HG02981 (cell line): ENCODE measurements around the gene MAPK7.

Experiments
- ATAC-seq: cut with Tn5 transposase; IDR thresholded peaks from one replicate; pipeline ENCODE4 v1.9.1; 2021; ENCODE audit warnings: mild to moderate bottlenecking, moderate library complexity; ENCODE audit not compliant: unreplicated experiment

Gene MAPK7

GRCh38 chr17:19362277-19363113 is 15.8 kb upstream of the MAPK7 start, which contains the start of gene B9D1:
Gene B9D1, minus strand, starts transcription at chr17:19362723. Its CDS starts 154 bp downstream, at chr17:19362569.
- ATAC-seq: peak; percentile 73

GRCh38 chr17:19363114-19363438 is 15.2 kb upstream of the MAPK7 start:
- ATAC-seq: no peak

- ATAC-seq: no peak
Measured at GRCh38 chr17:19363460-19364035, 14.8 kb upstream of the MAPK7 start.

- no peak for ATAC-seq
Measured at GRCh38 chr17:19364699-19365498, 13.4 kb upstream of the MAPK7 start.

GRCh38 chr17:19365499-19365817 is 12.8 kb upstream of the MAPK7 start:
- no peak for ATAC-seq

- ATAC-seq: no peak
Measured at GRCh38 chr17:19365833-19366636, 12.3 kb upstream of the MAPK7 start.

- no peak for ATAC-seq
Measured at GRCh38 chr17:19366637-19366972, 11.7 kb upstream of the MAPK7 start.

- no peak for ATAC-seq
Measured at GRCh38 chr17:19368229-19368628, 10.1 kb upstream of the MAPK7 start.

GRCh38 chr17:19369107-19369778 is 9.1 kb upstream of the MAPK7 start:
- no peak for ATAC-seq

- no peak for ATAC-seq
Measured at GRCh38 chr17:19369846-19370492, 8.3 kb upstream of the MAPK7 start.

GRCh38 chr17:19370493-19370960 is 7.8 kb upstream of the MAPK7 start:
- peak; percentile 72 for ATAC-seq

- ATAC-seq: no peak
Measured at GRCh38 chr17:19371259-19372010, 6.9 kb upstream of the MAPK7 start.

- no peak for ATAC-seq
Measured at GRCh38 chr17:19372011-19372370, 6.3 kb upstream of the MAPK7 start.

- no peak for ATAC-seq
Measured at GRCh38 chr17:19372439-19372838, 5.9 kb upstream of the MAPK7 start.

- no peak for ATAC-seq
Measured at GRCh38 chr17:19372866-19373504, 5.3 kb upstream of the MAPK7 start.

- ATAC-seq: no peak
Measured at GRCh38 chr17:19374136-19374535, 4.2 kb upstream of the MAPK7 start.

- no peak for ATAC-seq
Measured at GRCh38 chr17:19375732-19376131, 2.6 kb upstream of the MAPK7 start.

- no peak for ATAC-seq
Measured at GRCh38 chr17:19376811-19377210, 1.5 kb upstream of the MAPK7 start.
